ENCODE data around the gene RNH1. TPM values are rescaled to one million over a fixed set of nuclear protein-coding genes. Genes with fewer than 3 reads are reported as not detected.

Gene RNH1
- total RNA-seq, 2 donors from 2014 or later = 42.7 to 43.2 TPM

DNA sequence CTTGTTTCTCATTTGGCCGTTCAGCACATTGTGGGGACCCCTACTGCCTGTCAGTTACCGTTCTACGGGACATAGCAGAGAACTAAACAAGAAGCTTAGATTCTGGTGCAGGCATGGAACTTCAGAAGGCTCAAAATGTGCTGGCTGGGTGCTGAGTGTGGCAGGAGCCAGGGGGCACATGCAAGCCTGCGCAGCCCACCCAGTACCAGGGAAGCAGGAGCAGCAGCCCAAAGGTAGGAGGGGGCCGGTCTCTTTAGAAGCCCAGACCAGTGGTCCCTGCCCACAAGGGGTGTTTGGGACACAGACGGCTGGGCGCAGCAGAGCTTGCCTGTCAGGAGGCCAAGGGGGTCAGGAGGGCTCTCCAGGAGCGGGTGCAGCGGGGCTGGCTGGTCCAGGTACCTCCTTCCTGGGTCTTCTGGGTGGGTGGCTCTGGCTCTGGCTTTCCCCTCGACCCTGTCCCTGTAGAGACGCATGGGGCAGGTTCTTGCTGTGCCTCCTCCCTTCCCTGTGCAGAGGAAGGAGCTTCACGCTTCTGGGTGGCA, 54.8 kb downstream of the RNH1 start:
- peaks cover 24% of the 10 kb centered on the region for H3K36me3 ChIP-seq (ENCODE audit: control insufficient read depth, insufficient read depth, low read length)
- H3K9me3 Mint-ChIP-seq = no peaks in the 10 kb centered on the region
- H3K4me1 ChIP-seq (ENCODE audit: control insufficient read depth, insufficient read depth, low read length) = peaks cover 4% of the 10 kb centered on the region
- no peaks in the 10 kb centered on the region for H3K27me3 ChIP-seq (ENCODE audit: control insufficient read depth, insufficient read depth, low read length, poor library complexity, severe bottlenecking)
- no peak overlapping the region for H3K27ac Mint-ChIP-seq
- peaks cover 9% of the 10 kb centered on the region for H3K4me1 Mint-ChIP-seq
- H3K4me3 ChIP-seq (ENCODE audit: low read length) = no peak overlapping the region
- H3K36me3 Mint-ChIP-seq (ENCODE audit: low read depth) = peaks cover 30% of the 10 kb centered on the region
- H3K9me3 ChIP-seq (ENCODE audit: control insufficient read depth, low read length) = no peaks in the 10 kb centered on the region
- DNase-seq = no peak
- TF ChIP-seq, protein P1, sequence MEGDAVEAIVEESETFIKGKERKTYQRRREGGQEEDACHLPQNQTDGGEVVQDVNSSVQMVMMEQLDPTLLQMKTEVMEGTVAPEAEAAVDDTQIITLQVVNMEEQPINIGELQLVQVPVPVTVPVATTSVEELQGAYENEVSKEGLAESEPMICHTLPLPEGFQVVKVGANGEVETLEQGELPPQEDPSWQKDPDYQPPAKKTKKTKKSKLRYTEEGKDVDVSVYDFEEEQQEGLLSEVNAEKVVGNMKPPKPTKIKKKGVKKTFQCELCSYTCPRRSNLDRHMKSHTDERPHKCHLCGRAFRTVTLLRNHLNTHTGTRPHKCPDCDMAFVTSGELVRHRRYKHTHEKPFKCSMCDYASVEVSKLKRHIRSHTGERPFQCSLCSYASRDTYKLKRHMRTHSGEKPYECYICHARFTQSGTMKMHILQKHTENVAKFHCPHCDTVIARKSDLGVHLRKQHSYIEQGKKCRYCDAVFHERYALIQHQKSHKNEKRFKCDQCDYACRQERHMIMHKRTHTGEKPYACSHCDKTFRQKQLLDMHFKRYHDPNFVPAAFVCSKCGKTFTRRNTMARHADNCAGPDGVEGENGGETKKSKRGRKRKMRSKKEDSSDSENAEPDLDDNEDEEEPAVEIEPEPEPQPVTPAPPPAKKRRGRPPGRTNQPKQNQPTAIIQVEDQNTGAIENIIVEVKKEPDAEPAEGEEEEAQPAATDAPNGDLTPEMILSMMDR (conservative IDR thresholded peaks at IDR 0.05) = no peak
- no peaks in the 10 kb centered on the region for H3K27me3 Mint-ChIP-seq (ENCODE audit: insufficient read depth)
- 92 to 93% methylated on average over 9 to 12 of the region's 12 CpGs for WGBS, 2 experiments (ENCODE audit: insufficient coverage in 1 of 2, insufficient read length in 1 of 2)
- H3K9ac ChIP-seq (ENCODE audit: extremely low read depth, low read length, poor library complexity, severe bottlenecking) = no peak overlapping the region
- H3K4me3 Mint-ChIP-seq = peak overlapping the region; percentile 75
- no peak overlapping the region for H3K27ac ChIP-seq (ENCODE audit: low read depth, low read length)

DNA sequence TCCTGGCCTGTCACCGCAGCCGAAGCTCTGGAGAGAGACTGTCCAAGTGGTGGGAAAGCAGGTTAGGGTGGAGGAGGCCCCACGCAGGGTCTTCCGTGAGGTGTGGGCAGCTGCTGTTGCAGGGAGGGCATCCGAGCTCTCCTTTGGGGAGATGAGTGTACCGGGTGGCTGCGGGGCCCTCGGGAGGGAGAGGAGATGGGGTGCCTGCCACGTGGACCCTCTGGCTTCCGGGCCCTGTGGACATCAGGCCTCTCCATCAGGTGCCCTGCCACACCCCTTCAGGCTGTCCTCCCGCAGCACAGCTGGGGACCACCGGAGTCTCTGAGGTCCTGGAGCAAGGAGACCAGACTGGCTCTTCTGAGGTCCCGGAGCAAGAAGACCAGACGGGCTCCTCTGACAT, 55.3 kb downstream of the RNH1 start:
- no peak for DNase-seq
- Histone ChIP-seq H3K36me3 (ENCODE audit: control insufficient read depth, insufficient read depth, low read length) (peaks cover 20% of the 10 kb centered on the region), H3K4me1 (ENCODE audit: control insufficient read depth, insufficient read depth, low read length) (peaks cover 4% of the 10 kb centered on the region), H3K9me3 (ENCODE audit: control insufficient read depth, low read length) (no peaks in the 10 kb centered on the region), H3K27ac (ENCODE audit: low read depth, low read length) (no peak overlapping the region), H3K4me3 (ENCODE audit: low read length) (peak overlapping the region; percentile 85), H3K27me3 (ENCODE audit: control insufficient read depth, insufficient read depth, low read length, poor library complexity, severe bottlenecking) (no peaks in the 10 kb centered on the region), H3K9ac (ENCODE audit: extremely low read depth, low read length, poor library complexity, severe bottlenecking) (peak overlapping the region; percentile 77)
- H3K27me3 Mint-ChIP-seq (ENCODE audit: insufficient read depth) = no peaks in the 10 kb centered on the region
- peaks cover 25% of the 10 kb centered on the region for H3K36me3 Mint-ChIP-seq (ENCODE audit: low read depth)
- no peaks in the 10 kb centered on the region for H3K9me3 Mint-ChIP-seq
- TF ChIP-seq, protein P1 (conservative IDR thresholded peaks at IDR 0.05) = no peak
- no peak overlapping the region for H3K27ac Mint-ChIP-seq
- peaks cover 9% of the 10 kb centered on the region for H3K4me1 Mint-ChIP-seq
- H3K4me3 Mint-ChIP-seq = peak overlapping the region; percentile 75
- WGBS, 2 experiments (ENCODE audit: insufficient coverage in 1 of 2, insufficient read length in 1 of 2) = 93 to 96% methylated on average over 10 to 14 of the region's 14 CpGs

DNA sequence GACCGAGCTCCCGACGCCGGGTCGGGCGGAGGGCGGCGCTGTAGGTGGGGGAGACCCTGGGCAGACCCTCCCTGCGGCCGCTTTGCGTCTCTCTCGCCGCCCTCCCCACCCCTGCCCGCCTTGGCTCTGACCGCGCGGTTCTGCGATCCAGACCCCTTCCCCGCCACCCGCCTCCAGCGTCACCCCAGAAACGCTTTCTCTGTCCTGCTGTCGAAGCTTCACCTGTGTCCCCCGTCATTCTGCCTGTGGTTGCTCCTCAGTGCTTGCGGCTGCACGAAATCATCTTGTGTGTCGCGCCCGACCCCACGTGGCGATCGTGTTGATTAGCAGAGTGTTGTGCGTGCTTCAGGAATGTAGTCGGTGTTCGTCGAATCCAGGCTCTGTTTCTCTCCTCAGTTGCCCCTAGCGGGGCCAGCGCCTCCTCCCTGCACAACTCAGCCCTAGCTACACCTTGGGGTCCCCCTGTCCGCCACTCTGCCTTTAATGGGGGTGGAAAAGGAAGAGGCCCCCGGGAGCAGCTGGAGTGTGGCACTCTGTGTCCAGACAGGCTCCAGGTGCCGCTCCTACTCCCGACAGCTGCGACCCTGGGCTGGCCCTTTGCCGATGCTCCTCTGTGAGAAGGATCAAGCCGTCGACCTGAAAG, 56.1 kb downstream of the RNH1 start:
- Mint-ChIP-seq H3K27ac (peak overlapping the region; percentile 80), H3K4me3 (peak overlapping the region; percentile 75), H3K9me3 (no peaks in the 10 kb centered on the region), H3K36me3 (ENCODE audit: low read depth) (peaks cover 21% of the 10 kb centered on the region), H3K4me1 (peaks cover 9% of the 10 kb centered on the region), H3K27me3 (ENCODE audit: insufficient read depth) (no peaks in the 10 kb centered on the region)
- no peaks in the 10 kb centered on the region for H3K9me3 ChIP-seq (ENCODE audit: control insufficient read depth, low read length)
- H3K4me1 ChIP-seq (ENCODE audit: control insufficient read depth, insufficient read depth, low read length) = peaks cover 4% of the 10 kb centered on the region
- H3K36me3 ChIP-seq (ENCODE audit: control insufficient read depth, insufficient read depth, low read length) = peaks cover 18% of the 10 kb centered on the region
- no peaks in the 10 kb centered on the region for H3K27me3 ChIP-seq (ENCODE audit: control insufficient read depth, insufficient read depth, low read length, poor library complexity, severe bottlenecking)
- peak; percentile 87 for DNase-seq
- TF ChIP-seq, protein P1 (conservative IDR thresholded peaks at IDR 0.05) = peak; percentile 22
- 7 to 9% methylated on average over 26 to 46 of the region's 46 CpGs for WGBS, 2 experiments (ENCODE audit: insufficient coverage in 1 of 2, insufficient read length in 1 of 2)
- peak overlapping the region; percentile 85 for H3K4me3 ChIP-seq (ENCODE audit: low read length)
- H3K9ac ChIP-seq (ENCODE audit: extremely low read depth, low read length, poor library complexity, severe bottlenecking) = peak overlapping the region; percentile 77
- H3K27ac ChIP-seq (ENCODE audit: low read depth, low read length) = peak overlapping the region; percentile 11

All from endodermal cell (in vitro differentiated cells).